K562 (cell line): ENCODE data around the gene MELK. TPM values are rescaled to one million over a fixed set of nuclear protein-coding genes. Genes with fewer than 3 reads are reported as not detected.
A peak's percentile ranks its signal among the peaks of the same experiment; 100 is the strongest.

Experiments used
- C11orf30 ChIP-seq: fragments of 450-650 bp; IDR thresholded peaks from 2 replicates; pipeline ENCODE4 v1.6.1; 2016; ENCODE audit warnings: low read depth, mild to moderate bottlenecking
- CBFA2T3 ChIP-seq: fragments of 450-650 bp; IDR thresholded peaks from 2 replicates; pipeline ENCODE4 v1.6.1; 2017
- CBX1 ChIP-seq: sonication (generic); IDR thresholded peaks from 2 replicates; pipeline ENCODE4 v1.6.1; 2016; ENCODE audit warnings: antibody characterized with exemption, low read depth, mild to moderate bottlenecking
- CGGBP1 ChIP-seq: fragments of 250-450 bp; sonication (Bioruptor Pico); IDR thresholded peaks from 2 replicates; pipeline ENCODE4 v1.9.0; 2021; ENCODE audit warnings: mild to moderate bottlenecking
- CREB3 ChIP-seq: fragments of 450-650 bp; conservative IDR thresholded peaks from 2 replicates; pipeline ENCODE4 v1.6.1; 2016; ENCODE audit warnings: missing genetic modification characterization, low read depth, mild to moderate bottlenecking, missing compliant biosample characterization, moderate library complexity
- CSDE1 ChIP-seq, 2 experiments: fragments of 450-650 bp; IDR thresholded peaks; 2 replicates each; pipeline ENCODE4 v1.6.1; 2016; ENCODE audit warnings: mild to moderate bottlenecking in 1 of 2
- CXXC5 ChIP-seq: fragments of 250-450 bp; sonication (Bioruptor Pico); IDR thresholded peaks from 2 replicates; pipeline ENCODE4 v1.8.0; 2022; ENCODE audit warnings: inconsistent platforms, mild to moderate bottlenecking, moderate library complexity
- DPF2 ChIP-seq: fragments of 450-650 bp; IDR thresholded peaks from 2 replicates; pipeline ENCODE4 v1.6.1; 2016
- ESRRB ChIP-seq: fragments of 250-450 bp; sonication (Bioruptor Pico); IDR thresholded peaks from 2 replicates; pipeline ENCODE4 v1.5.0; 2020; ENCODE audit warnings: mild to moderate bottlenecking, moderate library complexity, borderline replicate concordance
- FOXJ3 ChIP-seq: sonication (generic); formaldehyde crosslinking; IDR thresholded peaks from 2 replicates; pipeline ENCODE4 v1.4.0; 2020; ENCODE audit warnings: mild to moderate bottlenecking, missing genetic modification reagents
- FOXK1 ChIP-seq: sonication (generic); formaldehyde crosslinking; IDR thresholded peaks from 2 replicates; pipeline ENCODE4 v1.8.0; 2022; ENCODE audit warnings: missing genetic modification reagents, mild to moderate bottlenecking, borderline replicate concordance
- GABPB2 ChIP-seq: fragments of 250-450 bp; sonication (Bioruptor Pico); conservative IDR thresholded peaks from 2 replicates; pipeline ENCODE4 v1.5.1; 2021; ENCODE audit warnings: mild to moderate bottlenecking
- GATAD2B ChIP-seq: fragments of 450-650 bp; IDR thresholded peaks from 2 replicates; pipeline ENCODE4 v1.6.1; 2017; ENCODE audit warnings: mild to moderate bottlenecking, borderline replicate concordance
- HCFC1 ChIP-seq: IDR thresholded peaks from 2 replicates; pipeline ENCODE4 v1.6.1; 2012; ENCODE audit warnings: low read depth, low read length, improper control_type of control experiment
- HDAC6 ChIP-seq: IDR thresholded peaks from 2 replicates; pipeline ENCODE4 v1.6.1; 2012; ENCODE audit warnings: low read depth, mild to moderate bottlenecking, control low read depth, inconsistent platforms, low read length, moderate library complexity
- HMBOX1 ChIP-seq: sonication (generic); IDR thresholded peaks from 2 replicates; pipeline ENCODE4 v1.6.1; 2016
- HNRNPH1 ChIP-seq: fragments of 200-400 bp; formaldehyde crosslinking; optimal IDR thresholded peaks from 2 replicates; pipeline ENCODE3; 2017; ENCODE audit warnings: low read depth, mild to moderate bottlenecking, low read length, moderate library complexity
- HNRNPUL1 ChIP-seq: fragments of 200-400 bp; formaldehyde crosslinking; IDR thresholded peaks from 2 replicates; pipeline ENCODE4 v1.6.1; 2017; ENCODE audit warnings: low read length
- NFE2 ChIP-seq: IDR thresholded peaks from 2 replicates; pipeline ENCODE4 v1.6.1; 2014; ENCODE audit warnings: antibody characterized with exemption, low read depth
- NR3C1 ChIP-seq: sonication (generic); formaldehyde crosslinking; IDR thresholded peaks from 2 replicates; pipeline ENCODE4 v1.8.1; 2022; ENCODE audit warnings: missing genetic modification reagents
- POLR2AphosphoS2 ChIP-seq: IDR thresholded peaks from 2 replicates; pipeline ENCODE4 v1.6.1; 2012; ENCODE audit warnings: low read length, improper control_type of control experiment
- PURB ChIP-seq: sonication (generic); formaldehyde crosslinking; IDR thresholded peaks from 2 replicates; pipeline ENCODE4 v1.9.0; 2021; ENCODE audit warnings: low read depth, mild to moderate bottlenecking, missing genetic modification reagents
- SMARCE1 ChIP-seq: fragments of 450-650 bp; IDR thresholded peaks from 2 replicates; pipeline ENCODE4 v1.7.1; 2016; ENCODE audit warnings: mild to moderate bottlenecking
- SP2 ChIP-seq: IDR thresholded peaks from 2 replicates; pipeline ENCODE4 v1.6.1; 2011; ENCODE audit warnings: mild to moderate bottlenecking, low read depth, low read length, moderate library complexity; ENCODE audit not compliant: poor library complexity, severe bottlenecking; ENCODE audit errors: extremely low read depth
- SRF ChIP-seq, 2 experiments: fragments of 250-450, 450-650 bp in 1 of 2; sonication (Bioruptor Pico) in 1 of 2; sonication (generic) in 1 of 2; formaldehyde crosslinking; IDR thresholded peaks; 2 replicates each; pipeline versions ENCODE4 v1.5.0 to v1.5.1; 2020 to 2022; ENCODE audit warnings: mild to moderate bottlenecking in 1 of 2, missing genetic modification reagents in 1 of 2
- TBL1XR1 ChIP-seq, 2 experiments: IDR thresholded peaks; 2 replicates each; pipeline ENCODE4 v1.6.1; 2012; ENCODE audit warnings: improper control_type of control experiment in 2 of 2, low read length in 2 of 2, mild to moderate bottlenecking in 1 of 2
- U2AF2 ChIP-seq: fragments of 200-400 bp; formaldehyde crosslinking; optimal IDR thresholded peaks from 2 replicates; pipeline ENCODE3; 2017; ENCODE audit warnings: low read depth, mild to moderate bottlenecking, low read length
- ZNF282 ChIP-seq: sonication (generic); formaldehyde crosslinking; IDR thresholded peaks from 2 replicates; pipeline ENCODE4 v1.8.1; 2023; ENCODE audit warnings: missing genetic modification reagents
- ZNF398 ChIP-seq: fragments of 250-450 bp; sonication (Bioruptor Pico); IDR thresholded peaks from 2 replicates; pipeline ENCODE4 v1.8.0; 2021; ENCODE audit warnings: moderate library complexity, mild to moderate bottlenecking, inconsistent platforms
- ZNF668 ChIP-seq: fragments of 250-450 bp; sonication (Bioruptor Pico); IDR thresholded peaks from 2 replicates; pipeline ENCODE4 v1.8.0; 2022; ENCODE audit warnings: mild to moderate bottlenecking, inconsistent platforms
- polyA plus RNA-seq, 8 experiments: library from polyadenylated mRNA; depleted of rRNA in 4 of 8; stranded (reverse) in 5 of 8; unstranded in 3 of 8; fragments of >200 nt; fragmentation: Nextera tagmentation in 2 of 8; fragmentation: Illumina TruSeq in 1 of 8; extraction: Ambion mirVana in 2 of 8; extraction: Trizol in 1 of 8; gene quantifications; 2 replicates each; pipeline versions ENCODE4 v1.2.1 to v1.2.3, GENCODE V29; 2011 to 2014; ENCODE audit warnings: inconsistent platforms in 1 of 8, missing spikeins in 1 of 8
- total RNA-seq, 7 experiments: library from RNA; depleted of rRNA in 6 of 7; stranded (reverse); fragments of >200 nt in 6 of 7; fragmentation: Illumina TruSeq in 2 of 7; extraction: Trizol in 2 of 7; gene quantifications; 2 replicates each; pipeline versions ENCODE4 v1.2.1 to v1.2.3, GENCODE V29; 2011 to 2021; ENCODE audit warnings: low replicate concordance in 1 of 7

The MELK gene
- total and polyA plus RNA-seq, 9 of the 15 experiments (the other 6 are each of a cell fraction or from before 2014, with no cell fraction given), result 33.3 to 57.3 (median 43.8) TPM

GRCh38 chr9:36609306-36609705 lies 36.6 kb downstream of the MELK start (continued):
- TF ChIP-seq HNRNPUL1 (no peak), GABPB2 (CRISPR knock-in tag) (no peak), NFE2 (peak; percentile 75), SP2 (no peak), DPF2 (0 out of 2 replicates have a peak, but pooled peaks have one; percentile 39), CSDE1 (IDR thresholded peaks at IDR 0.05) (no peak), CXXC5 (CRISPR knock-in tag) (no peak), HDAC6 (no peak), ZNF668 (CRISPR knock-in tag) (no peak), FOXJ3 (CRISPR knock-in tag) (no peak), PURB (no peak), HNRNPH1 (no peak), GATAD2B (no peak), ESRRB (CRISPR knock-in tag) (no peak), CBX1 (no peak), NR3C1 (CRISPR knock-in tag) (no peak), POLR2AphosphoS2 (no peak), ZNF282 (CRISPR knock-in tag) (no peak), C11orf30 (0 out of 2 replicates have a peak, but pooled peaks have one; percentile 32), HCFC1 (no peak), HMBOX1 (no peak), CREB3 (tag) (no peak), SMARCE1 (0 out of 2 replicates have a peak, but pooled peaks have one; percentile 26), CGGBP1 (no peak), U2AF2 (no peak), CBFA2T3 (no peak), SRF (CRISPR knock-in tag; IDR thresholded peaks at IDR 0.05) (no peak), ZNF398 (no peak), FOXK1 (CRISPR knock-in tag) (no peak), TBL1XR1 (IDR thresholded peaks at IDR 0.05; ENCODE audit: low read length in 2 of 2) (no peak)
